ENCODE data around the gene CYB561. TPM values are rescaled to one million over a fixed set of nuclear protein-coding genes. Genes with fewer than 3 reads are reported as not detected.
"Not testable (repeated sequence)": the region's sequence is repeated elsewhere in the genome, so short reads cannot be mapped to it uniquely, and the experiment has no call there.

Gene CYB561
- total RNA-seq, 1 experiment from 2014 or later, result 3.8 TPM

GRCh38 chr17:63479495-63480184, 33.5 kb upstream of the CYB561 start:
- DNase-seq (ENCODE audit: low read depth), result no peak

GRCh38 chr17:63478814-63479494, 32.8 kb upstream of the CYB561 start:
- DNase-seq (ENCODE audit: low read depth), result peak; percentile 91

GRCh38 chr17:63477480-63478440, 31.7 kb upstream of the CYB561 start:
- no peak for DNase-seq (ENCODE audit: low read depth)

GRCh38 chr17:63476854-63477479, 30.9 kb upstream of the CYB561 start, which contains the start of gene ACE:
Gene ACE, plus strand, starts transcription at chr17:63477061. Its CDS starts 34 bp downstream, at chr17:63477095.
- peak; percentile 34 for DNase-seq (ENCODE audit: low read depth)

GRCh38 chr17:63476459-63476853, 30.4 kb upstream of the CYB561 start:
- no peak for DNase-seq (ENCODE audit: low read depth)

- DNase-seq (ENCODE audit: low read depth), result no peak
These were observed 29.6 kb upstream of the CYB561 start for GRCh38 chr17:63475491-63476412.

- no peak for DNase-seq (ENCODE audit: low read depth)
These were observed 28.7 kb upstream of the CYB561 start for GRCh38 chr17:63474586-63475460.

- no peak for DNase-seq (ENCODE audit: low read depth)
These were observed 28.1 kb upstream of the CYB561 start for GRCh38 chr17:63474174-63474573.

GRCh38 chr17:63468099-63468498, 22.0 kb upstream of the CYB561 start:
- not testable (repeated sequence) for DNase-seq (ENCODE audit: low read depth)

- DNase-seq (ENCODE audit: low read depth), result no peak
These were observed 18.7 kb upstream of the CYB561 start for GRCh38 chr17:63464691-63465236.

- no peak for DNase-seq (ENCODE audit: low read depth)
These were observed 17.7 kb upstream of the CYB561 start for GRCh38 chr17:63463771-63464170.

GRCh38 chr17:63460018-63460417, 13.9 kb upstream of the CYB561 start:
- DNase-seq (ENCODE audit: low read depth), result no peak

- DNase-seq (ENCODE audit: low read depth), result no peak
These were observed 12.4 kb upstream of the CYB561 start for GRCh38 chr17:63458478-63458877.

GRCh38 chr17:63455417-63455816, 9.3 kb upstream of the CYB561 start:
- DNase-seq (ENCODE audit: low read depth), result no peak

- no peak for DNase-seq (ENCODE audit: low read depth)
These were observed 8.8 kb upstream of the CYB561 start for GRCh38 chr17:63454915-63455314.

- DNase-seq (ENCODE audit: low read depth), result not testable (repeated sequence)
These were observed 8.3 kb upstream of the CYB561 start for GRCh38 chr17:63454357-63454756.

GRCh38 chr17:63452962-63453551, 7.0 kb upstream of the CYB561 start:
- DNase-seq (ENCODE audit: low read depth), result no peak
